ENCODE results near the gene HSPG2. TPM values are rescaled to one million over a fixed set of nuclear protein-coding genes. Genes with fewer than 3 reads are reported as not detected.

HSPG2 gene
- total and polyA plus RNA-seq, 2 of the 13 experiments (the other 11 are each of a cell fraction or from before 2014, with no cell fraction given): 9.1 to 13.1 TPM

DNA sequence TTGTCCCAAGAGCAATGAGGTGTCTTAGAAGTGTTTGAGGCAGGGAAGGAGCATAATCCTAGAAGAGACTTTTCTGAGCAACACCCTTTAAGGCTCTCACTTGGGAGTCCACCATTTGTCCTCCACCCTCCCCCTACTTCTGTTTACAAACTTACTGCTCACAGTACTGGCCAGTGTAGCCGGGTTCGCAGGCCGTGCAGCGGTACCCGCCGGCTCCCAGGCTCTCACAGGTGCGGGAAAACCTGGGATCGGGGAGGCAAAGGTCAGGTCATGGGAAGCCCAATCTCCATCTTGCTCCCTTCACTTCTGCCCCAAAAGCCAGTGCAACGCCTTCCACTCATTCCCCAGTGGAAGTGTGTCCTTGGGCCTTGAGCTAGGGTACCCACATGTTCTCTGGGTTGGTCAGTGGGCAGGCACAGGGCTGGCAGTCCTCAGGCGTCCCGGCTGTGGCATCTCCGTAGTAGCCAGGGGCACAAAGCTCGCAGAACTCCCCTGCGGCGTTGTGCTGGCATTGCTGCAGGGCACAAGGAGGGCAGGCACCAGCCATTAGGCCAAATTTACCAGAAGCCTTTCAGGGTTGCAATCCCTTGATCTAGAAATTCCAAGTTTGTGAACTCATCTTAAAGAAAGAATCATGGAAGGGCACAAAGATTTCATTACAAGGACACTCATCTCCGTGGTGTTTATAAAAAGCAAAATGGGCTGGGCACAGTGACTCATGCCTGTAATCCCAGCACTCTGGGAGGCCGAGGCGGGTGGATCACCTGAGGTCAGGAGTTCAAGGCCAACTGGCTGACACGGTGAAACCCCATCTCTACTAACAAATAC is 75.3 kb downstream of the HSPG2 start (continued):
- TF ChIP-seq SOX13 (IDR thresholded peaks at IDR 0.05): no peak
- peak in 1 of 2 experiments; percentile 45; a peak in 1 of 4 replicates for TF ChIP-seq SOX13 (CRISPR knock-in tag; conservative IDR thresholded peaks at IDR 0.05 in 1 of 2, IDR thresholded peaks at IDR 0.05 in 1 of 2)
- TF ChIP-seq MED1 (CRISPR knock-in tag; IDR thresholded peaks at IDR 0.05): peak; percentile 49; the same call in 1 of the 2 replicates
- TF ChIP-seq SMAD9 (CRISPR knock-in tag; IDR thresholded peaks at IDR 0.05): no peak
- TF ChIP-seq E2F1 (CRISPR knock-in tag; IDR thresholded peaks at IDR 0.05): no peak
- TF ChIP-seq PITX1 (CRISPR knock-in tag; IDR thresholded peaks at IDR 0.05): peak; percentile 90; the same call in 1 of the 2 replicates
- TF ChIP-seq ZNF572 (CRISPR knock-in tag; IDR thresholded peaks at IDR 0.05): no peak
- no peak for TF ChIP-seq CC2D1A (CRISPR knock-in tag; IDR thresholded peaks at IDR 0.05)
- TF ChIP-seq ZSCAN30 (CRISPR knock-in tag; IDR thresholded peaks at IDR 0.05): no peak
- 0 out of 2 replicates have a peak, but pooled peaks have one; percentile 41 for TF ChIP-seq ZSCAN21 (CRISPR knock-in tag; IDR thresholded peaks at IDR 0.05; ENCODE audit: borderline replicate concordance)
- TF ChIP-seq, protein P1, sequence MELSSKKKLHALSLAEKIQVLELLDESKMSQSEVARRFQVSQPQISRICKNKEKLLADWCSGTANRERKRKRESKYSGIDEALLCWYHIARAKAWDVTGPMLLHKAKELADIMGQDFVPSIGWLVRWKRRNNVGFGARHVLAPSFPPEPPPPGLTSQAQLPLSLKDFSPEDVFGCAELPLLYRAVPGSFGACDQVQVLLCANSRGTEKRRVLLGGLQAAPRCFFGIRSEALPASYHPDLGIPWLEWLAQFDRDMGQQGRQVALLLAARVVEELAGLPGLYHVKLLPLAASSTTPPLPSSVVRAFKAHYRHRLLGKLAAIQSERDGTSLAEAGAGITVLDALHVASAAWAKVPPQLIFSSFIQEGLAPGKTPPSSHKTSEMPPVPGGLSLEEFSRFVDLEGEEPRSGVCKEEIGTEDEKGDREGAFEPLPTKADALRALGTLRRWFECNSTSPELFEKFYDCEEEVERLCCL (CRISPR knock-in tag; IDR thresholded peaks at IDR 0.05; ENCODE audit: borderline replicate concordance): no peak
- no peak for TF ChIP-seq NFRKB (IDR thresholded peaks at IDR 0.05)
- TF ChIP-seq KLF13 (CRISPR knock-in tag; IDR thresholded peaks at IDR 0.05): no peak
- TF ChIP-seq SPEN (CRISPR knock-in tag; IDR thresholded peaks at IDR 0.05; ENCODE audit: low read depth): no peak
- peak; percentile 86 for TF ChIP-seq SP5 (CRISPR knock-in tag; IDR thresholded peaks at IDR 0.05; ENCODE audit: borderline replicate concordance, low read depth)
- TF ChIP-seq ZNF761 (CRISPR knock-in tag; conservative IDR thresholded peaks at IDR 0.05): no peak
- peak; percentile 88; the same call in 1 of the 2 replicates for TF ChIP-seq FOSL1 (CRISPR knock-in tag; IDR thresholded peaks at IDR 0.05; ENCODE audit: borderline replicate concordance)
- TF ChIP-seq, protein P2, sequence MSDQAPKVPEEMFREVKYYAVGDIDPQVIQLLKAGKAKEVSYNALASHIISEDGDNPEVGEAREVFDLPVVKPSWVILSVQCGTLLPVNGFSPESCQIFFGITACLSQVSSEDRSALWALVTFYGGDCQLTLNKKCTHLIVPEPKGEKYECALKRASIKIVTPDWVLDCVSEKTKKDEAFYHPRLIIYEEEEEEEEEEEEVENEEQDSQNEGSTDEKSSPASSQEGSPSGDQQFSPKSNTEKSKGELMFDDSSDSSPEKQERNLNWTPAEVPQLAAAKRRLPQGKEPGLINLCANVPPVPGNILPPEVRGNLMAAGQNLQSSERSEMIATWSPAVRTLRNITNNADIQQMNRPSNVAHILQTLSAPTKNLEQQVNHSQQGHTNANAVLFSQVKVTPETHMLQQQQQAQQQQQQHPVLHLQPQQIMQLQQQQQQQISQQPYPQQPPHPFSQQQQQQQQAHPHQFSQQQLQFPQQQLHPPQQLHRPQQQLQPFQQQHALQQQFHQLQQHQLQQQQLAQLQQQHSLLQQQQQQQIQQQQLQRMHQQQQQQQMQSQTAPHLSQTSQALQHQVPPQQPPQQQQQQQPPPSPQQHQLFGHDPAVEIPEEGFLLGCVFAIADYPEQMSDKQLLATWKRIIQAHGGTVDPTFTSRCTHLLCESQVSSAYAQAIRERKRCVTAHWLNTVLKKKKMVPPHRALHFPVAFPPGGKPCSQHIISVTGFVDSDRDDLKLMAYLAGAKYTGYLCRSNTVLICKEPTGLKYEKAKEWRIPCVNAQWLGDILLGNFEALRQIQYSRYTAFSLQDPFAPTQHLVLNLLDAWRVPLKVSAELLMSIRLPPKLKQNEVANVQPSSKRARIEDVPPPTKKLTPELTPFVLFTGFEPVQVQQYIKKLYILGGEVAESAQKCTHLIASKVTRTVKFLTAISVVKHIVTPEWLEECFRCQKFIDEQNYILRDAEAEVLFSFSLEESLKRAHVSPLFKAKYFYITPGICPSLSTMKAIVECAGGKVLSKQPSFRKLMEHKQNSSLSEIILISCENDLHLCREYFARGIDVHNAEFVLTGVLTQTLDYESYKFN (CRISPR knock-in tag; conservative IDR thresholded peaks at IDR 0.05): peak; percentile 39; the same call in 1 of the 2 replicates
- TF ChIP-seq ZNF260 (CRISPR knock-in tag; IDR thresholded peaks at IDR 0.05; ENCODE audit: borderline replicate concordance, low read depth): no peak
- TF ChIP-seq ZNF503 (CRISPR knock-in tag; IDR thresholded peaks at IDR 0.05): peak; percentile 28; the same call in 1 of the 2 replicates
